T-helper 2 cell treated with Interferon-gamma antibody and Interleukin-4, amounts not matched to agents 100 ng/mL and 5 ng/mL, for 36 hours (primary cell): ENCODE measurements around the gene CTCF. TPM values are rescaled to one million over a fixed set of nuclear protein-coding genes. Genes with fewer than 3 reads are reported as not detected.

Source experiments
- intact Hi-C: fragments of 100-400 bp; cut with micrococcal nuclease; formaldehyde crosslinking; loops from one replicate; pipeline ENCODE4 v1.15.1; 2023
- total RNA-seq: library from RNA; stranded (reverse); gene quantifications from 2 replicates; pipeline ENCODE4 v1.2.3, GENCODE V29; 2022

The CTCF gene
- total RNA-seq, 1 donor from 2014 or later, result 82.9 TPM

DNA sequence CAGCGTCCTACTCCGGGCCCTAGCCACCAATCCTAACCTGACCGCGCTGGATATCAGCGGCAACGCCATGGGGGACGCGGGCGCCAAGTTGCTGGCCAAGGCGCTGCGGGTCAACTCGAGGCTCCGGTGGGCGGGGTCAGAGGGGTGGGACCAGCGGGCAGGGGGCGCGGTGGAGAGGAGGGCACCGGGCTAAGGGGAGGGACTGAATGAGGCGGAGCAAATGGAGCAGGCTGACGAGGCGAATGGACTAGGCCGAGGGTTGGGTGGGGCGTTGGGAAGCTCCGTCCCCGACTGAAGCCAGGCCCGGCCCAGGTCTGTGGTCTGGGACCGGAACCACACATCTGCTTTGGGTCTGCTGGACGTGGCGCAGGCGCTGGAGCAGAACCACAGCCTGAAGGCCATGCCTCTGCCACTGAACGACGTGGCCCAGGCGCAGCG lies 87.2 kb downstream of the CTCF start:
- intact Hi-C loops, result no loop called here

DNA sequence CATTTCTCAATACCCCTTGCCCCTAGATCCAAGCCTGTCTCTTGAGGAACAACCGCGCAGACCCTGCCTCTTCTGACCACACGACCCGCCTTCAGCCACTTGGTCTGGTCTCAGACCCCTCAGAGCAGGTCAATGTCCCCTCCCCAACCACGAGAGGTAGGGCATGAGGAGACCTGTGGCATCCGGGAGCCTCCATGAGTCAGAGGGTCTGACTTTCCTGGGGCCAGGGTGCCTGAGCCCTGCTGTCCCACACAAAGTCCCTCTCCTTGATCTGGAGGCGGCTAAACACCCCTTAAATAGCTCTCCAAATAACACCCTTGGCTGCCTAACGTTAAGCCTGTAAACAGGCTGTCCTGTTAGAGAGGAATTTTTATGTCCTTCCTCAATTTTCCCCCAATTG lies 87.7 kb downstream of the CTCF start:
- intact Hi-C loops, result no loop called here

DNA sequence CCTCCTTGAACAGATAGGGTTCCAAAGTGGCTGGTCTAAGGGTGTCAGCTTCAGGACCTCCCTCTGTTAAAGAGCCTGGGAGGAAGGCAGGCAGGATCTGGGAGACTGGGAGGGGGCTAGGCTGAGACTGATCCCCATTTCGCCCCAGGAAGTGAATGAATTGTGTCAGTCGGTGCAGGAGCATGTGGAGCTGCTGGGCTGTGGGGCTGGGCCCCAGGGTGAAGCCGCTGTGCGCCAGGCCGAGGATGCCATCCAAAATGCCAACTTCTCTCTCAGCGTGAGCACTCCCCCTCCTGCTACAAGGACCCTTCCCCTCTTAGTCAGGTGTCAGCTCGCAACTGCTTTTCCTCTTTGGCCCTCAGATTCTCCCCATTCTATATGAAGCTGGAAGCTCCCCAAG lies 88.7 kb downstream of the CTCF start:
- intact Hi-C loops, result no loop called here

DNA sequence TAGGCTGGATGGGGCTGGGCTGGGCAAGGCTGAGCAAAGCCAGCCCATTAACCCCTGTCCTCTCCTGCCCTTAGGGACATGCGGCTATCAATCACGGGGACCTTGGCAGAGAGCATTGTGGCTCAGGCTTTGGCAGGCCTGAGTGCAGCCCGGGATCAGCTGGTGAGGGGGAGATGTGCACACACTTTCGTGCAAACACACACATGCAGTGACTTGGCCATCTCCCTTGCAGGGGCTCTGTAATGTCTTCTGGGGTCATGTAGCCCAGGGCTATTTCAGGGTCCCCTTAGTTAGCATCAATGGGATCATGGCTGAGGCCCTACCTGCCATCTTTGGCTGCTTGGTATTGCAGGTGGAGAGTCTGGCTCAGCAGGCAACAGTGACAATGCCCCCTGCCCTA lies 89.5 kb downstream of the CTCF start:
- intact Hi-C loops, result no loop called here

DNA sequence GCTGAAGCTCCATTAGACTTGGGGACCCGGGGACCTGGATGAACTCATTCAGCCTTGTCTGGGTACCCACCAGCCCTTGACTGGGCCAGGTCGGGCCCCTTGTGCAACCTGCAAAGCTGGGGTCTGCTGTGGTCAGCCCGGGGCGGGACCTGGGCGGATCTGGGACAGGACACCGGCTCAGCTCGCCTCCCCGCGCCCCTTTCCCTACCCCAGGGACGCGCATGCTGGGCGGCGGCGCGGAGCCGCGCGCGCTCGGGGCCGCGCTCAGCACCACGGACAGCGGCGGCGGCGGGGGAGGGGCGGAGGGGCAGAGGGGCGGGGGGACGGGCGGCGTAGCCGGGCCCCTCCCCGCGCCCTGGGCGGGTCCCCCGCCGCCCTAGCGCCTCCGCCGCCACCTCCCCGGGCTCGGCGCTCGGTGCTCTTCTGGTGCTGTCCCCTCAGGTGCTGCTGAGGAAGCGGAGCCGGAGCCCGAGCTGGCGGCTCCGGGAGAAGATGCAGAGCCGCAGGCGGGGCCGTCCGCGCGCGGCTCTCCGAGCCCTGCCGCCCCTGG lies 90.3 kb downstream of the CTCF start:
- intact Hi-C loops, result no loop called here

DNA sequence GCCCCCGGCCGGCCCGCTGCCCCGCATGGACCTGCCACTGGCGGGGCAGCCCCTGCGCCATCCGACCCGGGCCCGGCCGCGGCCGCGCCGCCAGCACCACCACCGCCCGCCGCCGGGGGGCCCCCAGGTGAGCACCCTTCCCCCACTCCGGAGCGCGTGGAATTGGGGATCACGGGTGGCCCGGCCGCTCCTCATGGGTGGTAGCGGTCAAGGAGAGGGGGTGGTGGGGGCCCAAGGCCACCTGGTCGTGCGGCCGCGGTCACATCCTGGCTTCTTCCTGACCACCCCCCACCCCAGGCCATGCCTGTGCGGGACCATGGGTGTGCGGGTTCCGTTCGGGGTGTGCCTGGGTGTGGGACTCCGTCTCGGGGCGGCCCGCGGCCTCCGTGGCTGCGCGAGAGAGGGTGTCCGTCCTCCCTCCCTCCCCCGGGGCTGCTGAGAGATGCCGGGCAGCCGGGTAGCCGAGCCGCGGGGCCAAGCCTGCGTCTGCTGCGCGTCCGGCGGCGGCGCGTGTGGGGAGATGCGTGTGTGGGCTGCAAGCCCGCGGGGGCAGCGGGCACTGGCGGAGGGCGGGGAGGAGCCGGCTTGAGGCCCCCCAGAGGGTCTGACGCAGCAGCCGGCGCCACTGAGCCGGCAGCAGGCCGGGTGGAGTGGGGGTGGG lies 90.9 kb downstream of the CTCF start:
- intact Hi-C loops, result no loop called here

DNA sequence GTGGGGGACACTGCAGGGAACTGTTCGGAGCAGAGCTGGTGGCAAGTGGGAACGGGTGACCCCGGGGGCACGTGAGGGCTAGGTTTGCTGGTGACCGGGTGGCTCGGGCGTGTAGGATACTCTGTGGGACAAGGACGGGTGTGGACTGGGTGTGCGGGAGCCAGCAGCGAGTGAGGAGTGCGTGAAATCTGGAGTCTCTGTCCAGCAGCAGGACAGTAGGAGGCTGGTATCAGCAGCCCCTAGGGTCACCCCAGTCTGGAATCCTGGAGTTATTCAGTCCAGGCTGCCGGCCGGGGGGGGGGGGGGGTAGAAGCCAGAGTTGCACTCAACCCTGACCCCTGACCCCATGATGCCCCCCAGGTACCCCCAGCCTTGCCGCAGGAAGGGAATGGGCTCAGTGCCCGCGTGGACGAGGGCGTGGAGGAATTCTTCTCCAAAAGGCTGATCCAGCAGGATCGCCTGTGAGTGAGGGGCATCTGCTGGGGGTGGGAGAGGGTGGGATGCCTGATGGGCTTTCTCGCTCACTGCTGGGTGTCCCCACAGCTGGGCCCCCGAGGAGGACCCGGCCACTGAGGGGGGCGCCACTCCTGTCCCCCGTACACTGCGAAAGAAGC lies 91.6 kb downstream of the CTCF start:
- intact Hi-C loops, result no loop called here

DNA sequence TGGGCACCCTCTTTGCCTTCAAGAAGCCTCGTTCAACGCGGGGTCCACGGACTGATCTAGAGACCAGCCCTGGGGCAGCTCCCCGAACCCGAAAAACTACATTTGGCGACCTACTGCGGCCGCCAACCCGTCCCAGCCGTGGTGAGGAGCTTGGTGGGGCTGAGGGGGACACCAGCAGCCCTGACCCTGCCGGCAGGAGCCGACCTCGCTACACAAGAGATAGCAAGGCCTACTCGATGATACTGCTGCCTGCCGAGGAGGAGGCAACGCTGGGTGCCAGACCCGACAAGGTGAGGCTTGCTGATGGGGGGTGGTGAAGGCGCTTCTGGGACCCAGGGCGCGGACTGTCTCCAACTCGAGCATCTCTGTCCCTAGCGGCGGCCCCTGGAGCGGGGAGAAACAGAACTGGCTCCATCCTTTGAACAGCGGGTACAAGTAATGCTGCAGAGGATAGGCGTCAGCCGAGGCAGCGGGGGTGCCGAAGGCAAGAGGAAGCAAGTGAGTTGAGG lies 92.1 kb downstream of the CTCF start:
- intact Hi-C loops, result no loop called here

DNA sequence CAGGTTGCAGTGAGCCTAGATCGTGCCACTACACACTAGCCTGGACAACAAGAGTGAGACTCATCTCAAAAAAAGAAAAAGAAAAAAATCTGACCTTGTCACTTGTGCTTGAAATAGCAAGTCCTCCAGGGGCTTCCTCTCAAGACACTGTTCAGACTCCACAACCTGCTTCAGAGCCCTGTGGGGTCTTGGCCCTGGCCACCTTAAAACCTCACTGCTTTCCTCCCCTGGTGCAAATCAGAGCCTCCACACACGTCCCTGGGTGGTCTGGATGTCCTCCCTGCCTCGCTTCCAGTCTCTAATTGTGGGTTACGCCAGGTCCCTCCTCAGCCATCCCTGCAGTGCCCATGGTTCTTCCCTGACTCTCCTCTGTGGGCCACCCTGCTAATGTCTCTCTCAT lies 93.0 kb downstream of the CTCF start:
- intact Hi-C loops, result no loop called here

DNA sequence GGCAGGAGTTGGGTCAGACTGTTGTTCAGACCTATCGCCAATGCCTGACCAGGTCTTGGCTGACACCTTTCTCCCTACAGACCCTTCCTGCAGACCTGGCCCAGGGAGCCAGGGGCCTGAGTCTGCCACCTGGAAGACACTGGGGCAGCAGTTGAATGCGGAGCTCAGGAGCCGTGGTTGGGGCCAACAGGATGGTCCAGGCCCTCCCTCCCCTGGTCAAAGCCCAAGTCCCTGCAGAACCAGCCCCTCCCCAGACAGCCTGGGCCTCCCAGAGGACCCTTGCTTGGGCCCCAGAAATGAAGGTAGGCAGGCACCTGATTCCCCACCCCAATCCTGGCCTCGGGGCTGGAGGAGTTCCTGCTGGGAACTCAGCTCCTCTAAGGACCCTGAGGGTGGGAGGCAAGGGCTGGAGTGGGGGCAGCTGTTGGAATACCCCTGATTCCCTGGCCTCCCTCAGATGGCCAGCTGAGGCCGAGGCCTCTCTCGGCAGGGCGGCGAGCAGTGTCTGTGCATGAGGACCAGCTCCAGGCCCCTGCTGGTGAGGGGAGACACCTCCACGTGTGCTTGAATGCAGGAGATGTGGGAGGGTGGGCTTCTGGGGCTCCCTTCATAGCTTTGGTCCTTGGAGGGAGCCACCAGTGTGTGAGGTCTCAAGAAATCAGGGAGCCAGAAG lies 94.2 kb downstream of the CTCF start:
- intact Hi-C loops, result no loop called here

DNA sequence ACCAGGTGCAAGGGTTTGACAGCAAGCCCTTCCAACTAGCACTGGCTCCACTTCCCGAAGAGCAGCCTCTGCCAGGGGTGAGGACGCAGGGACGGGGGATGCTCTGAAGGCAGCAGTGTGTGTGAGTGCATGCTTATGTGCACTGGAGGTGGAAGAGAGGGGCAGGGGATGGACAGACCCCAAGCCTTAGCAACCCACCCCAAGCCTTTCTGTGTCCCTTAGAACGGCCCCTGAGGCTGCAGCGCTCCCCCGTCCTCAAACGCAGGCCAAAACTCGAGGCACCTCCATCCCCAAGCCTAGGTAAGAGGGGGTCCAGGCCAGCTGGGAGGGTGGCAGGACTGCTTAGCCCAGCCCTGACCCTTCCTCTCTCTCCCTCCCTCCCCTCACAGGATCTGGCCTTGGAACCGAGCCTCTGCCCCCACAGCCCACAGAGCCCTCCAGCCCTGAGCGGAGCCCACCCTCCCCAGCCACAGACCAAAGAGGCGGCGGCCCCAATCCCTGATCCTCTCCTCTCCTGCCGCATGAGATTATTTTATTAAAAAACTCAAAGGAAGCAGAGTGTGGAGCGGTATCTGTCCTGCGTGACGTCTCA lies 94.8 kb downstream of the CTCF start:
- intact Hi-C loops, result no loop called here

DNA sequence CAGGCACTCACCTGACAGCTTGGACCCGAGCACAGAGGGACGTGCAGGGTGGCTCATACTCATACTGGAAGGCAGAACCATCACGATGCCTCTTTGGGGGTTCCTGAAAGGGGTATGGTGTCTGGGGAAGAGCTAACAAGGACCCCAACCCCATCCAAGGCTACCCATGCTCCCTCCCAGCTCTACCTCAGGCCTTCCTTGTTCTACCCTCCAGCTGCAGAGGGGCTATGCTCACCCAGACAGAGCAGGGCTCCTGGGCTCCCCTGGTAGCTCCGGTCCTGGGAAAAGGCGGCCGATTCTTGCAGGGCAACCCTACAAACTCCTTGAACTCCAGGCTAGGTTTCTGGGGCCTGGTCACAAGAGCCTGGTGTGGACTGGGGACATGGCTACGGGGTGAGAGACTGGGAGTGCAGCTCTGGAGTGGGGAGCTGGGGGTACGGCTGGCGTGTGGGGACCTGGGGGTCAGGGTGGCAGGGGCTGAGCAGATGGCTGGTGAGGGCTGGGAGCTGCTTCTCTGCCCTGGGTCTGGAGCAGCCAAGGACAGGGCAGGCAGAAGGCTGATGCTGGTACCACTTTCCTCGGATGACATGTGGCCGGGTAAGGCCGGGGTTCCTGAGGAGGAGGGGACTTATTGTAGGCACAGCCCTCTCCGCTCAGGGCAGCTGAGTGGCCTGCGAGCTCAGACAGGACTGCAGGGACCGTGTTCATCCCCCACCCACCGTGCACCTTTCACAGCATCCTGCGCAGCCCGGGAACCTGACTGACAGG lies 95.6 kb downstream of the CTCF start:
- intact Hi-C loops, result no loop called here

DNA sequence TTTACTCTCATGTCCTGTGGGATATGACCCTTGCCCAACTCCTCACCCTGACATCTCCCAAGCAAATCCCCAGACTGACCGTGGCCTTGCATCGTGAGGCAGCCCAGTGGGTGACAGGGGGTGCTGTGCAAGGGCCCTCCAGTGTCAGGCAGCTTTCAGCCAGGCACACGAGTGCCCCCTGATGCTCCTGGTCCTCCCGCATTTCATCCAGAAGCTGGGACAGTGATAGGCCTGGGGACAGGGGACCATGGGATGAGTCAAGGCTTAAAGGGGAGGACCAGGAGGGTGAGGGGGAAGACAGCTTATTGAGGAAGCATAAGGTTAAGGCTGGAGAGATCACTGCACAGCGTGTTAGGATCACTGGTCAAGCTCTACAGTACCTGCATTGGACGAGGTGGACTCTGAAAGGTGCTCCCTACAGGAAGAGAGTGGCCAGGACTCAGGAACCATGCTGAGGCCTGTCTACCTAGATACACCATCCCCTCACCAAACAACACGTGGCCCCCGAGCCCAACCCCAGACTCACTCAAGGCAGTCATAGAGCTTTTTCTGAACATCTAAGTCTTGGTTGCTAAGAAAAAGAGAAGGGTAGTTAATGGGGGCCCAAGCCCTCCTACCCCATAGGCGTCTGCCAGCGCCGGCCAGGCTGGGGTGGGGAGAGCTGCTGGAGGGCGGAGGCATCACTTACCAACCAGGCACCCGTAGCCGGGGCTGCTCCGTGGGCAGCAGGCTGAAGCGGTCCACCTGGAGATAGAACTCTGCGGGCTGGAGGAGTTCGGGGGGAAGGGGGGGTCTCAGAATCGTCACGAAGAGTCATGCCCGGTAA lies 96.7 kb downstream of the CTCF start:
- intact Hi-C loops, result no loop called here

DNA sequence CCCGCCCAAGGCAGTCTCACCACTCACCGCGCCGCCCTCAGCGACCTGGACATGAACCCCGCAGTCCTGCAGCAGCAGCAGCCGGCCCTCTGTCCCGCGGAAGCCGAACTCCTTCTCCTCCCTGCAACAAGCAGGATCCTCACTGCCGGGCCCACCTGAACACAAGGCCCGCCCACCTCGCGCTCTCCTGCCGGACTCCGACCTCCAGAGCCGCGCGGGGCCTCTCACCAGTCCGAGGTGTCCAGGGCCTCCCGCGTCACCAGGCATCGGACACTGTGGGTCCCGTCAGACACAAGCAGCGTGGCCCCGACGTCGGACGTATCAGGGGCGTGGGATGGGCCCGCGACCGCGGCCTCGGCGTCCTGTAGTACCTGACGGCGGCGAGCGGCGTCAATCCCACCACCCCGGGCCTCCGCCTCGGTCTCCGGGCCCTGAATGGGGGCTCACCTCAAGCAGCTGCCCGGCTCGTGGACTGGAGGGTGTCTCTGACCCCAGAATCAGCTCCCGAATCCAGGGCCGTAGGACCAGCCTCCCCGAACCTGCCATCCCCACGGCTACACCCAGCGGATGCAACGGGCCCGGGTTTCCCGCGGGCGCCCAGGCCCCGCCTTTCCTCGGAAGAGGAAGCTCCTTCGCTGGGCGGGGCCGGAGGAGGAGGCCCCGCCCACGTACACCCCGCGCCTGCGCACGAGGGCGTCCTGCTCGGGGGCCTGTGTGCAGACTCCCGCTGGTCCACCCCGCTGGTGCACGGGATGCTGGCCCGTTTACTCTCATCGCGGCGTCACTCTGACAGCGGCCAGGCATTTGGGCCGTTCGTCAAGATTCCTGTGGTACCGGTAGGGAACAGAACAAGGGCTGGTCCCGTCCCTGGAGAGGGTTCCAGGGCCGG lies 97.6 kb downstream of the CTCF start, which contains the start of gene ACD:
Gene ACD, minus strand, starts transcription at position 586 of the 889 bp plus-strand sequence. Its CDS starts 40 bp downstream, at position 546.
- intact Hi-C loops, result loop anchor here (1.0 to 10.0 kb wide), 8 partner anchors 8 to 415 kb away; partner anchors contain the start of genes ATP6V0D1, CARMIL2, CENPT and CTCF

DNA sequence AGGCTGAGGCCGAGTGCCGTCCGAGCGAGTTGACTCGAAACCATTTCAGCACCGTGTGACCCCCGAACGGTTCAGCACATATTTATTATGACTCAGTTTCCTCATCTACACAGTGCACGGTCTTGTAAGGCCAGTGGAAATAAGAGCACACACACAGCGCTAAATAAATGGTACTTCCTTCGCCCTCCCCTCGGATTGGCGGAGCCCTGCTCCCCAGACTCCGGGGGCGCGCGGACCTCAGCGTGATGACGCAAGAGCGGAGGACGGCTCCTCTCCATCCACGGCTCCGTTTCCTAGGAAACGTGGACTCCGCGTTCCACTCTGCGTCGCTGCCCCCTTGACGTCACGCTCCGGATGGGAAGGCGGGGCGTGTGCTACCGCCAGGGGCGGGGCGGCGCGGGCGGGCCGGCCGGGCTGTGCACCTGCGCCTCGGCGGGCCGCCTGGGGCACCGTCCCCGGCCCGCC lies 98.3 kb downstream of the CTCF start, which contains the start of gene PARD6A:
Gene PARD6A, plus strand, starts transcription at position 397 of the 465 bp plus-strand sequence. CDS start 79 bp downstream, outside the sequence.
- intact Hi-C loops, result loop anchor here (1.0 to 10.0 kb wide), 8 partner anchors 8 to 416 kb away; partner anchors contain the start of genes ATP6V0D1, CARMIL2, CENPT and CTCF

DNA sequence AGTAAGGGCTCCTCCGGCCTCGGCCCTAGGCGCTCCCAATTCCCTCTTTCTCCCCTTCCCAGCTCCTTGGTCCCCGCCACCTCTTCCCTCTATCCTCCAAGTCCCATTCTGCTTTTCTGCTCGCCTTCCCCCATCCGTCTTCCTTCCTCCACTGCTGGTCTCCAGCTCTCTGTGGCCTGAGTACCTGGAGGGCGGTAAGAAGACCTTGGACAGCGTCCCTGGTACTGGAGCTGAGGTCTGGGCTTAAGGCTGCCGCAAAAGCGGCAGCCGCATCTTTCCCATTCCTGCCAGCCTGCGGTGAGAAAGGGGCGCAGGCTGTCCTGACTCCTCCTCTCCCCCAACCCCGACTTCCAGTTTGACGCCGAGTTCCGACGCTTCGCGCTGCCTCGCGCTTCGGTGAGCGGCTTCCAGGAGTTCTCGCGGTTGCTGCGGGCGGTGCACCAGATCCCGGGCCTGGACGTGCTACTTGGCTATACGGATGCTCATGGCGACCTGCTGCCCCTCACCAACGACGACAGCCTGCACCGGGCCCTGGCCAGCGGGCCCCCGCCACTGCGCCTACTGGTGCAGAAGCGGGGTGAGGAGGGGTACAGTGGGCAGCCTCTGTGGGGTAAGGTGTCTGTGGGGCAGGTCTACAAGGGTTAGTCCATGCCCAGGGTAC lies 98.9 kb downstream of the CTCF start:
- intact Hi-C loops, result loop anchor here (2.0 to 10.0 kb wide), 3 partner anchors 16 to 416 kb away; partner anchors contain the start of genes CARMIL2, CENPT, FHOD1 and NUTF2

DNA sequence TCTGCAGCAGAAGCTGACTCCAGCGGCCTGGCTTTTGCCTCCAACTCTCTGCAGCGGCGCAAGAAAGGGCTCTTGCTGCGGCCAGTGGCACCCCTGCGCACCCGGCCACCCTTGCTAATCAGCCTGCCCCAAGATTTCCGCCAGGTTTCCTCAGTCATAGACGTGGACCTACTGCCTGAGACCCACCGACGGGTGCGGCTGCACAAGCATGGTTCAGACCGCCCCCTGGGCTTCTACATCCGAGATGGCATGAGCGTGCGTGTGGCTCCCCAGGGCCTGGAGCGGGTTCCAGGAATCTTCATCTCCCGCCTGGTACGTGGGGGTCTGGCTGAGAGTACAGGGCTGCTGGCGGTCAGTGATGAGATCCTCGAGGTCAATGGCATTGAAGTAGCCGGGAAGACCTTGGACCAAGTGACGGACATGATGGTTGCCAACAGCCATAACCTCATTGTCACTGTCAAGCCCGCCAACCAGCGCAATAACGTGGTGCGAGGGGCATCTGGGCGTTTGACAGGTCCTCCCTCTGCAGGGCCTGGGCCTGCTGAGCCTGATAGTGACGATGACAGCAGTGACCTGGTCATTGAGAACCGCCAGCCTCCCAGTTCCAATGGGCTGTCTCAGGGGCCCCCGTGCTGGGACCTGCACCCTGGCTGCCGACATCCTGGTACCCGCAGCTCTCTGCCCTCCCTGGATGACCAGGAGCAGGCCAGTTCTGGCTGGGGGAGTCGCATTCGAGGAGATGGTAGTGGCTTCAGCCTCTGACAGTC lies 99.7 kb downstream of the CTCF start:
- intact Hi-C loops, result loop anchor here (2.0 to 10.0 kb wide), 3 partner anchors 17 to 417 kb away; partner anchors contain the start of genes CARMIL2, CENPT, FHOD1 and NUTF2
